RWPE1 (cell line): Measurements from ENCODE around the gene NAALADL2.

Experiments
- CTCF ChIA-PET: fragments of 350-600 bp; sonication (Branson Sonifier 250); formaldehyde crosslinking; extraction: SDS; loops from one replicate; lab custom pipeline; 2021; lab: Yijun Ruan, JAX
- POLR2A ChIA-PET: fragments of 400-600 bp; formaldehyde crosslinking; extraction: SDS; loops from one replicate; lab custom pipeline; 2020; ENCODE audit warnings: antibody characterized with exemption; ENCODE audit not compliant: low non-redundant PET; lab: Yijun Ruan, JAX
- DNase-seq: peaks from one replicate; pipeline ENCODE4 v3.0.0; 2012; ENCODE audit warnings: low spot score
- H3K27ac ChIP-seq: fragments of 450-650 bp; 2 replicates; pipeline ENCODE4 v1.5.1; 2017
- CTCF ChIP-seq: fragments of 450-650 bp; conservative IDR thresholded peaks from 2 replicates; pipeline ENCODE4 v1.5.1; 2017; ENCODE audit warnings: low read depth, mild to moderate bottlenecking

The NAALADL2 gene

GRCh38 chr3:174873832-174874657 lies 14.9 kb downstream of the NAALADL2 start:
- no peak overlapping the region for H3K27ac ChIP-seq
- DNase-seq = no peak
- ChIA-PET POLR2A (no interaction called here), CTCF (no interaction called here)
- TF ChIP-seq CTCF = no peak

- POLR2A ChIA-PET = no interaction called here
- TF ChIP-seq CTCF = no peak
- no peak for DNase-seq
- CTCF ChIA-PET = no interaction called here
- H3K27ac ChIP-seq = no peak overlapping the region
Measured at GRCh38 chr3:174882789-174883188, 23.7 kb downstream of the NAALADL2 start.

- POLR2A ChIA-PET = no interaction called here
- CTCF ChIA-PET = no interaction called here
- DNase-seq = no peak
- TF ChIP-seq CTCF = no peak
- H3K27ac ChIP-seq = no peak overlapping the region
Measured at GRCh38 chr3:174883881-174884675, 24.9 kb downstream of the NAALADL2 start.

GRCh38 chr3:174884776-174885568 lies 25.8 kb downstream of the NAALADL2 start:
- ChIA-PET CTCF (no interaction called here), POLR2A (no interaction called here)
- DNase-seq = no peak
- no peak for TF ChIP-seq CTCF
- H3K27ac ChIP-seq = no peak overlapping the region

- ChIA-PET POLR2A (no interaction called here), CTCF (no interaction called here)
- TF ChIP-seq CTCF = no peak
- no peak overlapping the region for H3K27ac ChIP-seq
- DNase-seq = no peak
Measured at GRCh38 chr3:174891524-174892203, 32.5 kb downstream of the NAALADL2 start.
